Measurements from ENCODE around the gene GGNBP2.
"Not testable (repeated sequence)": the region's sequence is repeated elsewhere in the genome, so short reads cannot be mapped to it uniquely, and the experiment has no call there.

Gene GGNBP2

DNA sequence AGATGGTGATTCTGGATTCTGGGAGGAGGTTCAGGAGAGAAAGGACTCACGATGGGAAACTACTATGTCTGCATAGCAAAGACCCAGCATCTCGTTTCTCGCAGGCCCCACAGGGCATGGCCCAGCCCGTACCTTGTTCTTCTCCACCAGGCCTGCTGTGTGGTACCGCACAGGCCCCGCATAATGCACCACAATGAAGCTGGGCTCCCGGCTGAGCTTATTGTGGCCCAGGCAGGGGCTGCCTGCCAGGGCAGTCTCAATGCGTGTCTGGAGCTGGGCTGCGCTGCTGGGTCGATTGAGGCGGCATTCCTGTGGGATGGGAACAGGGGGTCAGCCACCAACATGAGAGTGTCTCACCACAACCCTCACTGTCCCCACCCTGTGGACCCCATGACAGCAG is 37.9 kb upstream of the GGNBP2 start:
- Histone ChIP-seq H3K9me3 (ENCODE audit: insufficient read depth, low read depth, low read length) (peaks cover 4% of the 10 kb centered on the region), H4K8ac (ENCODE audit: low read depth, low read length) (no peak overlapping the region), H2AFZ (ENCODE audit: insufficient read depth, low read length, poor library complexity) (no peak overlapping the region), H2AK5ac (ENCODE audit: low read length) (no peak overlapping the region), H3K18ac (ENCODE audit: low read length) (no peak overlapping the region), H3K4me1 (ENCODE audit: control insufficient read depth in 1 of 2, insufficient read depth in 2 of 2, low read length in 2 of 2) (no peaks in the 10 kb centered on the region), H2BK5ac (ENCODE audit: low read depth, low read length, poor library complexity) (no peak overlapping the region), H3K4me3 (ENCODE audit: low read depth, low read length) (no peak overlapping the region), H3K36me3 (ENCODE audit: control insufficient read depth in 1 of 2, insufficient read depth in 2 of 2, low read length in 2 of 2) (peaks cover 81 to 89% of the 10 kb centered on the region in 2 experiments), H3K23ac (ENCODE audit: low read length) (no peak overlapping the region), H3K14ac (ENCODE audit: low read length) (no peak overlapping the region), H3K4ac (ENCODE audit: low read depth, low read length) (no peak overlapping the region), H3K4me2 (ENCODE audit: low read length) (no peak overlapping the region), H2BK12ac (ENCODE audit: low read length) (no peak overlapping the region), H4K91ac (ENCODE audit: low read depth, low read length) (no peak overlapping the region), H3K9ac (ENCODE audit: low read length) (no peak overlapping the region), H2BK120ac (ENCODE audit: insufficient read depth, low read length, poor library complexity) (no peak overlapping the region), H3K79me2 (ENCODE audit: control insufficient read depth, insufficient read depth, low read length, poor library complexity) (no peaks in the 10 kb centered on the region), H3K79me1 (ENCODE audit: low read length) (no peaks in the 10 kb centered on the region), H4K12ac (ENCODE audit: low read depth, low read length) (no peak overlapping the region), H3K27me3 (ENCODE audit: insufficient read depth, low read length) (no peaks in the 10 kb centered on the region), H3K27ac (ENCODE audit: low read depth, low read length) (no peak overlapping the region)
- WGBS (ENCODE audit: extremely low coverage, insufficient coverage, insufficient read length), result no CpG with 5 or more reads among the region's 11 CpGs
- DNase-seq, result no peak

DNA sequence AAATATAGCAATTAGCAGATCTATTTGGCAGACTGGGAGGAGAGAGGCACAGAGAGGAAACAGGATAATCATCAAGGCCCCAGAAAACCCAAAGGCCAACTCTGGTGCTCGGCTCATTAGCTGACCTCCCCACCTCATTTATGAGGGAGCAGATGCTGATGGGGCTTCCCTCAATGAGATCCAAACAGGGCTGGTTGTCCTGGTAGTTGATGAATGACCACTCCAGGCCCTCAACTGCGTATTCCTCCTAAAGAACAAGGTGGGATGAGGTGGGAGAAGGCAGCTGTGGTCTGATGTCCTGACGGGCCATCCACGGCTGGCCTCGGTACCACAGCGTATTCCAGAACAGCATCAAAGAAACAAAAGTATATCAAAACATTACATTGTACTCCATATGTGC is 37.5 kb upstream of the GGNBP2 start:
- Histone ChIP-seq H3K18ac (ENCODE audit: low read length) (no peak overlapping the region), H2BK12ac (ENCODE audit: low read length) (no peak overlapping the region), H3K9ac (ENCODE audit: low read length) (no peak overlapping the region), H3K27ac (ENCODE audit: low read depth, low read length) (no peak overlapping the region), H3K4me2 (ENCODE audit: low read length) (no peak overlapping the region), H2BK5ac (ENCODE audit: low read depth, low read length, poor library complexity) (no peak overlapping the region), H3K27me3 (ENCODE audit: insufficient read depth, low read length) (no peaks in the 10 kb centered on the region), H4K8ac (ENCODE audit: low read depth, low read length) (no peak overlapping the region), H3K4me1 (ENCODE audit: control insufficient read depth in 1 of 2, insufficient read depth in 2 of 2, low read length in 2 of 2) (no peaks in the 10 kb centered on the region), H3K79me1 (ENCODE audit: low read length) (no peaks in the 10 kb centered on the region), H3K4me3 (ENCODE audit: low read depth, low read length) (no peak overlapping the region), H2AFZ (ENCODE audit: insufficient read depth, low read length, poor library complexity) (no peak overlapping the region), H4K91ac (ENCODE audit: low read depth, low read length) (no peak overlapping the region), H2BK120ac (ENCODE audit: insufficient read depth, low read length, poor library complexity) (no peak overlapping the region), H2AK5ac (ENCODE audit: low read length) (no peak overlapping the region), H3K4ac (ENCODE audit: low read depth, low read length) (no peak overlapping the region), H4K12ac (ENCODE audit: low read depth, low read length) (no peak overlapping the region), H3K14ac (ENCODE audit: low read length) (no peak overlapping the region), H3K36me3 (ENCODE audit: control insufficient read depth in 1 of 2, insufficient read depth in 2 of 2, low read length in 2 of 2) (peaks cover 80 to 86% of the 10 kb centered on the region in 2 experiments), H3K9me3 (ENCODE audit: insufficient read depth, low read depth, low read length) (peaks cover 4% of the 10 kb centered on the region), H3K23ac (ENCODE audit: low read length) (no peak overlapping the region), H3K79me2 (ENCODE audit: control insufficient read depth, insufficient read depth, low read length, poor library complexity) (no peaks in the 10 kb centered on the region)
- no CpG with 5 or more reads among the region's 6 CpGs for WGBS (ENCODE audit: extremely low coverage, insufficient coverage, insufficient read length)
- DNase-seq, result no peak

DNA sequence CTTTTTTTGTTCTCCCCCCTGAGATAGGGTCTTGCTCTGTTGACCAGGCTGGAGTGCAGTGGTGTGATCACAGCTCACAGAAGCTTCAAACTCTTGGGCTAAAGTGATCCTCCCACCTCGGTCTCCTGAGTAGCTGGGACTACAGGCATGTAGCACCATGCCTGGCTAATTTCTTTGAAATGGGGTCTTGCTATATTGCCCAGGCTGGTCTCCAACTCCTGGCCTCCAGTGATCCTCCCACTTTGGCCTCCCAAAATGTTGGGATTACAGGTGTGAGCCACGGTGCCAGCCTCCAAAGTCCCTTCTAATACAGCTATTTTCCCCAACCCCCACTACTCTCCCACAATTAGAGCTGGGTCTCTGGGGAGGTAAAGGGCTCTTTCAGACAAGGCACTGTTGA is 36.3 kb upstream of the GGNBP2 start:
- not testable (repeated sequence) for H3K14ac ChIP-seq (ENCODE audit: low read length); H3K4me2 ChIP-seq (ENCODE audit: low read length); H3K4ac ChIP-seq (ENCODE audit: low read depth, low read length); H3K27ac ChIP-seq (ENCODE audit: low read depth, low read length); DNase-seq; H2AFZ ChIP-seq (ENCODE audit: insufficient read depth, low read length, poor library complexity); H4K8ac ChIP-seq (ENCODE audit: low read depth, low read length); H3K9ac ChIP-seq (ENCODE audit: low read length); H4K91ac ChIP-seq (ENCODE audit: low read depth, low read length); H4K12ac ChIP-seq (ENCODE audit: low read depth, low read length); H3K4me1 ChIP-seq (ENCODE audit: control insufficient read depth in 1 of 2, insufficient read depth in 2 of 2, low read length in 2 of 2); H3K27me3 ChIP-seq (ENCODE audit: insufficient read depth, low read length); H3K9me3 ChIP-seq (ENCODE audit: insufficient read depth, low read depth, low read length); H2BK12ac ChIP-seq (ENCODE audit: low read length); H3K18ac ChIP-seq (ENCODE audit: low read length); H2BK5ac ChIP-seq (ENCODE audit: low read depth, low read length, poor library complexity); H3K79me1 ChIP-seq (ENCODE audit: low read length); H2BK120ac ChIP-seq (ENCODE audit: insufficient read depth, low read length, poor library complexity); H3K23ac ChIP-seq (ENCODE audit: low read length); H2AK5ac ChIP-seq (ENCODE audit: low read length); H3K4me3 ChIP-seq (ENCODE audit: low read depth, low read length); H3K79me2 ChIP-seq (ENCODE audit: control insufficient read depth, insufficient read depth, low read length, poor library complexity)
- H3K36me3 ChIP-seq (ENCODE audit: control insufficient read depth in 1 of 2, insufficient read depth in 2 of 2, low read length in 2 of 2), result peaks cover 83 to 85% of the 10 kb centered on the region in 2 experiments
- WGBS (ENCODE audit: extremely low coverage, insufficient coverage, insufficient read length), result no CpG with 5 or more reads among the region's 2 CpGs

DNA sequence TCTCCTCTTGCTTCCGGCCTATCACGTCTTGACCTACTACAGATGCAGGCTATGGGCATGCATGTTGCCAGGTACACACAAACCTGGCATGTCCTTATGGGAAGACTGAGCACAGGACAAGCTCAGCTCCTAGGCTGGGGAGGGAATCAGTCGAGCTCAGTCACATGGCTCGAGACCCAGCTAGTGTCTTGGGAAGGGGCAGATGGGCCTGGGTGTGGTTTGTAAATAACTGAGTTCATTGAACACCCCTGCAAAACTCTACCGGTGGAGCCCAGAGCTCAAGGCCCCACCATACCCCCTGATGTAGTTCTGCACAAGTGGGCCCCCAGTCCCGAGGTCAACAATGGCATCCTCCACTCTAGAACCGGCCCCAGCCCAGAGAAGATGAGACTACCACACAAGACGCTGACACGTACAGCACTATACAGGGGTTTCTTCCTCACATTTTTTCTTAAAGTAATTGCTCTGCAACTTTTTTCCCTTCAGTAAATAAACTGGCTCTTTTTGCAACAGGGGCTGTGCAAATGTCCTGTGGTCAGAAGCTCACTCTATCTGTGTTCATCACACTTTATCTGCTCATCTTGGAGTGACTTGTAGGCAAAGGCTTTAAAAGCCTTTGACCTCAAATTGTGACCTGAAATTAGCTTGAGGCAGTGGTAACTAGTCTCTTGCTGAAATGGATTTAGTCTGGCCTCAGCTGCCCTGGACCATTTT is 35.3 kb upstream of the GGNBP2 start:
- no peak overlapping the region for H4K91ac ChIP-seq (ENCODE audit: low read depth, low read length)
- no peak overlapping the region for H2BK120ac ChIP-seq (ENCODE audit: insufficient read depth, low read length, poor library complexity)
- no peak overlapping the region for H3K4me3 ChIP-seq (ENCODE audit: low read depth, low read length)
- no peak overlapping the region for H3K27ac ChIP-seq (ENCODE audit: low read depth, low read length)
- H3K4ac ChIP-seq (ENCODE audit: low read depth, low read length), result no peak overlapping the region
- H3K27me3 ChIP-seq (ENCODE audit: insufficient read depth, low read length), result no peaks in the 10 kb centered on the region
- H3K9me3 ChIP-seq (ENCODE audit: insufficient read depth, low read depth, low read length), result peaks cover 4% of the 10 kb centered on the region
- H2BK12ac ChIP-seq (ENCODE audit: low read length), result no peak overlapping the region
- H3K4me2 ChIP-seq (ENCODE audit: low read length), result no peak overlapping the region
- H3K79me1 ChIP-seq (ENCODE audit: low read length), result no peaks in the 10 kb centered on the region
- H3K14ac ChIP-seq (ENCODE audit: low read length), result no peak overlapping the region
- no peak overlapping the region for H3K18ac ChIP-seq (ENCODE audit: low read length)
- peaks cover 78 to 84% of the 10 kb centered on the region in 2 experiments for H3K36me3 ChIP-seq (ENCODE audit: control insufficient read depth in 1 of 2, insufficient read depth in 2 of 2, low read length in 2 of 2)
- H4K8ac ChIP-seq (ENCODE audit: low read depth, low read length), result no peak overlapping the region
- no peak overlapping the region for H2BK5ac ChIP-seq (ENCODE audit: low read depth, low read length, poor library complexity)
- WGBS (ENCODE audit: extremely low coverage, insufficient coverage, insufficient read length), result no CpG with 5 or more reads among the region's 9 CpGs
- H3K23ac ChIP-seq (ENCODE audit: low read length), result no peak overlapping the region
- no peak overlapping the region for H2AK5ac ChIP-seq (ENCODE audit: low read length)
- no peak overlapping the region for H3K9ac ChIP-seq (ENCODE audit: low read length)
- no peaks in the 10 kb centered on the region for H3K79me2 ChIP-seq (ENCODE audit: control insufficient read depth, insufficient read depth, low read length, poor library complexity)
- H4K12ac ChIP-seq (ENCODE audit: low read depth, low read length), result no peak overlapping the region
- no peak overlapping the region for H2AFZ ChIP-seq (ENCODE audit: insufficient read depth, low read length, poor library complexity)
- peak in 1 of 2 donors; percentile 39 for DNase-seq
- H3K4me1 ChIP-seq (ENCODE audit: control insufficient read depth in 1 of 2, insufficient read depth in 2 of 2, low read length in 2 of 2), result no peaks in the 10 kb centered on the region
